ENCODE data around the gene PTPRC. TPM values are rescaled to one million over a fixed set of nuclear protein-coding genes. Genes with fewer than 3 reads are reported as not detected.

The PTPRC gene
- total and polyA plus RNA-seq, 2 donors (not counting 3 experiments of a cell fraction or from before 2014, with no cell fraction given): not detected

- Histone ChIP-seq H3K4me2 (ENCODE audit: insufficient read depth, low read length) (no peak overlapping the region), H3K4me1 (ENCODE audit: control insufficient read depth, extremely low read depth, insufficient read depth, low read length) (peaks cover 37% of the 10 kb centered on the region), H3K79me2 (ENCODE audit: control insufficient read depth, insufficient read depth, low read length) (no peaks in the 10 kb centered on the region), H3K4me3 (replicated peaks in 1 of 3; ENCODE audit: insufficient read depth in 1 of 3, low read depth in 1 of 3, low read length in 3 of 3) (no peak overlapping the region), H3K27me3 (ENCODE audit: control insufficient read depth in 2 of 2, insufficient read depth in 2 of 2, low read length in 2 of 2) (no peaks in the 10 kb centered on the region), H3K9ac (replicated peaks; ENCODE audit: extremely low read depth, insufficient read depth, low read length) (no peak overlapping the region), H3K36me3 (ENCODE audit: control insufficient read depth in 2 of 2, extremely low read depth in 1 of 2, insufficient read depth in 2 of 2, low read length in 2 of 2) (no peaks in the 10 kb centered on the region), H4K20me1 (replicated peaks; ENCODE audit: control insufficient read depth, extremely low read depth, insufficient read depth, low read length) (no peaks in the 10 kb centered on the region), H2AFZ (ENCODE audit: low read depth, low read length) (no peak overlapping the region), H3K27ac (ENCODE audit: insufficient read depth, low read depth, low read length) (no peak overlapping the region), H3K9me3 (replicated peaks; ENCODE audit: control insufficient read depth, insufficient read depth, low read length) (no peaks in the 10 kb centered on the region), H3K9me1 (replicated peaks; ENCODE audit: control insufficient read depth, extremely low read depth, insufficient read depth, low read length) (no peaks in the 10 kb centered on the region)
- no peak for FAIRE-seq
- dilution Hi-C loops (cut with MboI; ENCODE audit: extremely low pct_ligation_motif_present, low sequenced_read_pairs): no loop called here
- ChIA-PET CTCF (interaction anchor here (1.2 to 3.3 kb wide), 3 partner anchors 339 to 689 kb away, joined by 4 to 21 read pairs (median 18); no protein-coding TSS in a partner anchor), POLR2A (interaction anchor here (0.6 kb wide), 1 partner anchor 162 kb away, joined by 4 read pairs; no protein-coding TSS in a partner anchor)
- TF ChIP-seq FOS (IDR thresholded peaks at IDR 0.05; ENCODE audit: borderline replicate concordance, insufficient read depth, low read length) (no peak), POLR2AphosphoS5 (IDR thresholded peaks at IDR 0.05; ENCODE audit: insufficient read depth, low read depth, low read length) (no peak), MYC (IDR thresholded peaks at IDR 0.05; ENCODE audit: low read depth, low read length) (no peak), JUN (IDR thresholded peaks at IDR 0.05; ENCODE audit: borderline replicate concordance, insufficient read depth, insufficient read length, low read depth) (no peak), POLR2A (IDR thresholded peaks at IDR 0.05; ENCODE audit: low read depth, low read length) (no peak), EZH2 (IDR thresholded peaks at IDR 0.05; ENCODE audit: borderline replicate concordance, low read depth, low read length, severe bottlenecking) (no peak)
- intact Hi-C loops (cut with micrococcal nuclease): no loop called here
- no peak for DNase-seq (ENCODE audit: low read depth, low spot score)
- no TSS peak for BruUV-seq (replicated peaks)
These were observed 135.6 kb downstream of the PTPRC start for GRCh38 chr1:198774421-198774820.

GRCh38 chr1:198775606-198776005, 136.8 kb downstream of the PTPRC start:
- Histone ChIP-seq H3K4me1 (ENCODE audit: control insufficient read depth, extremely low read depth, insufficient read depth, low read length) (peaks cover 49% of the 10 kb centered on the region), H3K79me2 (ENCODE audit: control insufficient read depth, insufficient read depth, low read length) (no peaks in the 10 kb centered on the region), H3K9me3 (replicated peaks; ENCODE audit: control insufficient read depth, insufficient read depth, low read length) (no peaks in the 10 kb centered on the region), H3K9ac (replicated peaks; ENCODE audit: extremely low read depth, insufficient read depth, low read length) (peak overlapping the region; percentile 75), H3K27ac (ENCODE audit: insufficient read depth, low read depth, low read length) (peak overlapping the region; percentile 99), H3K36me3 (ENCODE audit: control insufficient read depth in 2 of 2, extremely low read depth in 1 of 2, insufficient read depth in 2 of 2, low read length in 2 of 2) (no peaks in the 10 kb centered on the region), H4K20me1 (replicated peaks; ENCODE audit: control insufficient read depth, extremely low read depth, insufficient read depth, low read length) (no peaks in the 10 kb centered on the region), H3K4me3 (replicated peaks in 1 of 3; ENCODE audit: insufficient read depth in 1 of 3, low read depth in 1 of 3, low read length in 3 of 3) (no peak overlapping the region), H2AFZ (ENCODE audit: low read depth, low read length) (no peak overlapping the region), H3K4me2 (ENCODE audit: insufficient read depth, low read length) (no peak overlapping the region), H3K27me3 (ENCODE audit: control insufficient read depth in 2 of 2, insufficient read depth in 2 of 2, low read length in 2 of 2) (no peaks in the 10 kb centered on the region), H3K9me1 (replicated peaks; ENCODE audit: control insufficient read depth, extremely low read depth, insufficient read depth, low read length) (no peaks in the 10 kb centered on the region)
- DNase-seq (ENCODE audit: low read depth, low spot score) (no peak), FAIRE-seq (no peak)
- TF ChIP-seq EZH2 (IDR thresholded peaks at IDR 0.05; ENCODE audit: borderline replicate concordance, low read depth, low read length, severe bottlenecking) (no peak), MYC (IDR thresholded peaks at IDR 0.05; ENCODE audit: low read depth, low read length) (no peak), POLR2AphosphoS5 (IDR thresholded peaks at IDR 0.05; ENCODE audit: insufficient read depth, low read depth, low read length) (no peak), GATA2 (IDR thresholded peaks at IDR 0.05; ENCODE audit: insufficient read depth, insufficient read length, low read depth, low read length) (no peak), POLR2A (IDR thresholded peaks at IDR 0.05; ENCODE audit: low read depth, low read length) (no peak), FOS (IDR thresholded peaks at IDR 0.05; ENCODE audit: borderline replicate concordance, insufficient read depth, low read length) (no peak), JUN (IDR thresholded peaks at IDR 0.05; ENCODE audit: borderline replicate concordance, insufficient read depth, insufficient read length, low read depth) (no peak)
- TF ChIP-seq, protein P1, sequence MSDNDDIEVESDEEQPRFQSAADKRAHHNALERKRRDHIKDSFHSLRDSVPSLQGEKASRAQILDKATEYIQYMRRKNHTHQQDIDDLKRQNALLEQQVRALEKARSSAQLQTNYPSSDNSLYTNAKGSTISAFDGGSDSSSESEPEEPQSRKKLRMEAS (IDR thresholded peaks at IDR 0.05; ENCODE audit: insufficient read depth, insufficient read length): no peak
- TF ChIP-seq, protein P2, sequence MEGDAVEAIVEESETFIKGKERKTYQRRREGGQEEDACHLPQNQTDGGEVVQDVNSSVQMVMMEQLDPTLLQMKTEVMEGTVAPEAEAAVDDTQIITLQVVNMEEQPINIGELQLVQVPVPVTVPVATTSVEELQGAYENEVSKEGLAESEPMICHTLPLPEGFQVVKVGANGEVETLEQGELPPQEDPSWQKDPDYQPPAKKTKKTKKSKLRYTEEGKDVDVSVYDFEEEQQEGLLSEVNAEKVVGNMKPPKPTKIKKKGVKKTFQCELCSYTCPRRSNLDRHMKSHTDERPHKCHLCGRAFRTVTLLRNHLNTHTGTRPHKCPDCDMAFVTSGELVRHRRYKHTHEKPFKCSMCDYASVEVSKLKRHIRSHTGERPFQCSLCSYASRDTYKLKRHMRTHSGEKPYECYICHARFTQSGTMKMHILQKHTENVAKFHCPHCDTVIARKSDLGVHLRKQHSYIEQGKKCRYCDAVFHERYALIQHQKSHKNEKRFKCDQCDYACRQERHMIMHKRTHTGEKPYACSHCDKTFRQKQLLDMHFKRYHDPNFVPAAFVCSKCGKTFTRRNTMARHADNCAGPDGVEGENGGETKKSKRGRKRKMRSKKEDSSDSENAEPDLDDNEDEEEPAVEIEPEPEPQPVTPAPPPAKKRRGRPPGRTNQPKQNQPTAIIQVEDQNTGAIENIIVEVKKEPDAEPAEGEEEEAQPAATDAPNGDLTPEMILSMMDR (IDR thresholded peaks at IDR 0.05; ENCODE audit: extremely low read depth in 1 of 2, insufficient read depth in 1 of 2, low read depth in 1 of 2, low read length in 2 of 2): no peak
- intact Hi-C loops (cut with micrococcal nuclease) (loop anchor here (1.0 to 5.0 kb wide), 8 partner anchors 13 to 659 kb away; no protein-coding TSS in a partner anchor), dilution Hi-C loops (cut with MboI; ENCODE audit: extremely low pct_ligation_motif_present, low sequenced_read_pairs) (no loop called here)
- BruUV-seq (replicated peaks): no TSS peak
- CTCF ChIA-PET: interaction anchor here (0.7 to 1.6 kb wide), 7 partner anchors 13 to 646 kb away, joined by 3 to 10 read pairs (median 5); no protein-coding TSS in a partner anchor
- POLR2A ChIA-PET: interaction anchor here (1.9 kb wide), 1 partner anchor 160 kb away, joined by 11 read pairs; no protein-coding TSS in a partner anchor
